ENCODE results near the gene PCTP. TPM values are rescaled to one million over a fixed set of nuclear protein-coding genes. Genes with fewer than 3 reads are reported as not detected.

The PCTP gene
- polyA plus RNA-seq, 1 of the 3 experiments (the other 2 are of a cell fraction), result 20.8 TPM

DNA sequence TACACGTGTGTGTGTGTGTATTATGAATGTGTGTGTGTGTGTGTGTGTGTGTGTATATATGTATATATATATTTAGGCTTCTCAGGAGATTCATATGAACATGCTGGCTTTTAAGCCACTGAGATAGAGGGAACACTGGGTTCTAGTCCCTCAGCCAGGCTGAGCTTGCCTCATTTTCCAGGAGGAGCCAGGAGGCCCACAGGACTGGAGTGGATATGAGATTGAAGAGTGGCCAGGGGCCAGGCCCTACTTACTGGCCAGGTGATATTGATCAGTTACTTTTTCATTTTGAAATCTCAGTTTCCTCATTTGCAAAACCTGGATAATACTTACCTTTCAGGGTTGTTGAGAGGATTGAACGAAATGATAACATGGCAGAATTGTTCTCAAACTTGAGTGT is 5.8 kb downstream of the PCTP start (continued):
- TF ChIP-seq JUND (IDR thresholded peaks at IDR 0.05) (no peak), ELF1 (IDR thresholded peaks at IDR 0.05) (no peak), EP300 (IDR thresholded peaks at IDR 0.05; ENCODE audit: borderline replicate concordance in 1 of 2, low read depth in 1 of 2, low read length in 1 of 2) (no peak), POLR2AphosphoS5 (IDR thresholded peaks at IDR 0.05; ENCODE audit: low read depth, low read length) (no peak)
- TF ChIP-seq, protein P1, sequence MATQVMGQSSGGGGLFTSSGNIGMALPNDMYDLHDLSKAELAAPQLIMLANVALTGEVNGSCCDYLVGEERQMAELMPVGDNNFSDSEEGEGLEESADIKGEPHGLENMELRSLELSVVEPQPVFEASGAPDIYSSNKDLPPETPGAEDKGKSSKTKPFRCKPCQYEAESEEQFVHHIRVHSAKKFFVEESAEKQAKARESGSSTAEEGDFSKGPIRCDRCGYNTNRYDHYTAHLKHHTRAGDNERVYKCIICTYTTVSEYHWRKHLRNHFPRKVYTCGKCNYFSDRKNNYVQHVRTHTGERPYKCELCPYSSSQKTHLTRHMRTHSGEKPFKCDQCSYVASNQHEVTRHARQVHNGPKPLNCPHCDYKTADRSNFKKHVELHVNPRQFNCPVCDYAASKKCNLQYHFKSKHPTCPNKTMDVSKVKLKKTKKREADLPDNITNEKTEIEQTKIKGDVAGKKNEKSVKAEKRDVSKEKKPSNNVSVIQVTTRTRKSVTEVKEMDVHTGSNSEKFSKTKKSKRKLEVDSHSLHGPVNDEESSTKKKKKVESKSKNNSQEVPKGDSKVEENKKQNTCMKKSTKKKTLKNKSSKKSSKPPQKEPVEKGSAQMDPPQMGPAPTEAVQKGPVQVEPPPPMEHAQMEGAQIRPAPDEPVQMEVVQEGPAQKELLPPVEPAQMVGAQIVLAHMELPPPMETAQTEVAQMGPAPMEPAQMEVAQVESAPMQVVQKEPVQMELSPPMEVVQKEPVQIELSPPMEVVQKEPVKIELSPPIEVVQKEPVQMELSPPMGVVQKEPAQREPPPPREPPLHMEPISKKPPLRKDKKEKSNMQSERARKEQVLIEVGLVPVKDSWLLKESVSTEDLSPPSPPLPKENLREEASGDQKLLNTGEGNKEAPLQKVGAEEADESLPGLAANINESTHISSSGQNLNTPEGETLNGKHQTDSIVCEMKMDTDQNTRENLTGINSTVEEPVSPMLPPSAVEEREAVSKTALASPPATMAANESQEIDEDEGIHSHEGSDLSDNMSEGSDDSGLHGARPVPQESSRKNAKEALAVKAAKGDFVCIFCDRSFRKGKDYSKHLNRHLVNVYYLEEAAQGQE (IDR thresholded peaks at IDR 0.05; ENCODE audit: low read depth, low read length), result no peak
- TF ChIP-seq, protein P2, sequence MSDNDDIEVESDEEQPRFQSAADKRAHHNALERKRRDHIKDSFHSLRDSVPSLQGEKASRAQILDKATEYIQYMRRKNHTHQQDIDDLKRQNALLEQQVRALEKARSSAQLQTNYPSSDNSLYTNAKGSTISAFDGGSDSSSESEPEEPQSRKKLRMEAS (IDR thresholded peaks at IDR 0.05; ENCODE audit: low read depth), result no peak
- TF ChIP-seq, protein P3, sequence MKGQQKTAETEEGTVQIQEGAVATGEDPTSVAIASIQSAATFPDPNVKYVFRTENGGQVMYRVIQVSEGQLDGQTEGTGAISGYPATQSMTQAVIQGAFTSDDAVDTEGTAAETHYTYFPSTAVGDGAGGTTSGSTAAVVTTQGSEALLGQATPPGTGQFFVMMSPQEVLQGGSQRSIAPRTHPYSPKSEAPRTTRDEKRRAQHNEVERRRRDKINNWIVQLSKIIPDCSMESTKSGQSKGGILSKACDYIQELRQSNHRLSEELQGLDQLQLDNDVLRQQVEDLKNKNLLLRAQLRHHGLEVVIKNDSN (IDR thresholded peaks at IDR 0.05; ENCODE audit: borderline replicate concordance, low read depth), result no peak

DNA sequence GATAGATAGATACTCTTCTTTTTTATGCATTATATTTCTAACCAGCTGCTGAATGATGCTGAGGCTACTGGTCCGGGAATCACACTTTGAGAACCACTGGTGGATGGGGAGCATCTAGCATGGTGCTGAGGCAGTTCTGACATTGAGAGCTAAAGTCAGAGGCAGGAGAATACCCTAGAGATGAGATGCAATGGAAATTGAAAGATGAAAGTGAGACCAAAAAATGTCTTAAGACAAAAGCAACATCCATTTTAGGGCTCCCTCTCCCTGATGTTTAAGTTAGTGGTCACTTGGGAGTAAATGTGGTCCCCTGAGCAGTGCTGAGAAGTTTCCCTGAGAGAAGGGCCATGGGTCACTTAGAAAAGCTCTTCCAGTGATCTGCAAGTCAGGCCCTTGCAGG is 6.8 kb downstream of the PCTP start:
- H2AFZ ChIP-seq (ENCODE audit: low read depth), result no peak overlapping the region
- H3K9me2 ChIP-seq, result no peaks in the 10 kb centered on the region
- CTCF ChIA-PET, result interaction anchor here (1.4 to 18.2 kb wide), 5 partner anchors 13 to 231 kb away, joined by 3 to 139 read pairs (median 44); no protein-coding TSS in a partner anchor
- no peaks in the 10 kb centered on the region for H3K9me3 ChIP-seq
- no peak overlapping the region for H3K4me2 ChIP-seq
- TF ChIP-seq JUND (IDR thresholded peaks at IDR 0.05), result no peak
- no peaks in the 10 kb centered on the region for H3F3A ChIP-seq (replicated peaks; ENCODE audit: insufficient read depth)
- H3K4me3 ChIP-seq (ENCODE audit: low read depth in 2 of 2, low read length in 1 of 2), result no peak overlapping the region; a peak in 1 of 4 replicates
- H3K27ac ChIP-seq (ENCODE audit: low read depth in 2 of 2, low read length in 1 of 2), result no peak overlapping the region
- H3K9ac ChIP-seq, result no peak overlapping the region
- POLR2A ChIA-PET, result no interaction called here
- H4K20me1 ChIP-seq (ENCODE audit: insufficient read depth), result peaks cover 6% of the 10 kb centered on the region; the same call in 1 of the 2 replicates
- peaks cover 65% of the 10 kb centered on the region for H3K79me2 ChIP-seq (ENCODE audit: insufficient read depth)
- no peaks in the 10 kb centered on the region for H3K27me3 ChIP-seq (ENCODE audit: insufficient read depth)
- peaks cover 3 to 19% of the 10 kb centered on the region in 2 experiments for H3K36me3 ChIP-seq (replicated peaks in 1 of 2; ENCODE audit: control insufficient read depth in 1 of 2, insufficient read depth in 2 of 2, low read length in 1 of 2)
- WGBS (ENCODE audit: low lambda C conversion rate), result 91% methylated on average over 1 of the region's 1 CpG
- no peak for DNase-seq
- peaks cover 0 to 6% of the 10 kb centered on the region in 2 experiments; a peak in 2 of 4 replicates for H3K4me1 ChIP-seq (ENCODE audit: control insufficient read depth in 1 of 2, insufficient read depth in 2 of 2, low read depth in 1 of 2, low read length in 1 of 2)

DNA sequence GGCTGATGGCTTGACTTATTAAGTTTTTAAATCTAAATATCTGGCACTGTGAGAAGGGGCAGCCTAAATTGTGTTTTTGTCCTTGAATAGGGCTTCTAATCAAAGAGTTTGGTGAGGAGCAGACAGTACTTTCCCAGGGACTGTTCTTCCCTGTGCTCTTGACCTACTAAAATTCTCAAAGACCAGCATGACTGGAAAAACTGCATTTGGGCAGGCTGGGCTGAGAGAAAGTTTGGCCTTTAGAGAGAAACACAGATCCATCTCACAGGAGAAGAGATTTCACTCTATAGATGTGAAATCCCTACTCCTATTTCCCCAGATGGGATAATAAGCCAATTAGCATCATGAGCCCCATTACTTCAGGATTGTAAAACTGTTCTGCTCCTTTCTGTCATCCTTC is 7.3 kb downstream of the PCTP start:
- no peaks in the 10 kb centered on the region for H3F3A ChIP-seq (replicated peaks; ENCODE audit: insufficient read depth)
- ChIA-PET POLR2A (no interaction called here), CTCF (interaction anchor here (1.4 to 18.2 kb wide), 7 partner anchors 13 to 231 kb away, joined by 3 to 139 read pairs (median 7); partner anchors contain the start of gene TMEM100)
- no peak overlapping the region for H2AFZ ChIP-seq (ENCODE audit: low read depth)
- peaks cover 60% of the 10 kb centered on the region for H3K79me2 ChIP-seq (ENCODE audit: insufficient read depth)
- H3K36me3 ChIP-seq (replicated peaks in 1 of 2; ENCODE audit: control insufficient read depth in 1 of 2, insufficient read depth in 2 of 2, low read length in 1 of 2), result peaks cover 3 to 19% of the 10 kb centered on the region in 2 experiments
- no peak overlapping the region for H3K27ac ChIP-seq (ENCODE audit: low read depth in 2 of 2, low read length in 1 of 2)
- H3K4me3 ChIP-seq (ENCODE audit: low read depth in 2 of 2, low read length in 1 of 2), result no peak overlapping the region
- no peak for DNase-seq
- H3K9ac ChIP-seq, result no peak overlapping the region
- H3K27me3 ChIP-seq (ENCODE audit: insufficient read depth), result no peaks in the 10 kb centered on the region
- H3K4me1 ChIP-seq (ENCODE audit: control insufficient read depth in 1 of 2, insufficient read depth in 2 of 2, low read depth in 1 of 2, low read length in 1 of 2), result peaks cover 0 to 6% of the 10 kb centered on the region in 2 experiments; a peak in 2 of 4 replicates
- no peaks in the 10 kb centered on the region for H3K9me3 ChIP-seq
- H3K9me2 ChIP-seq, result no peaks in the 10 kb centered on the region
- no peak overlapping the region for H3K4me2 ChIP-seq
- peaks cover 6% of the 10 kb centered on the region; the same call in 1 of the 2 replicates for H4K20me1 ChIP-seq (ENCODE audit: insufficient read depth)
- TF ChIP-seq RFX5 (IDR thresholded peaks at IDR 0.05; ENCODE audit: low read length) (no peak), RCOR1 (IDR thresholded peaks at IDR 0.05; ENCODE audit: low read length) (no peak), NFIC (IDR thresholded peaks at IDR 0.05; ENCODE audit: borderline replicate concordance) (no peak), POLR2AphosphoS5 (IDR thresholded peaks at IDR 0.05; ENCODE audit: low read depth, low read length) (no peak), RAD21 (IDR thresholded peaks at IDR 0.05; ENCODE audit: low read length) (no peak), RXRA (IDR thresholded peaks at IDR 0.05; ENCODE audit: borderline replicate concordance, low read depth) (no peak), TCF12 (IDR thresholded peaks at IDR 0.05) (no peak), TEAD4 (IDR thresholded peaks at IDR 0.05; ENCODE audit: borderline replicate concordance, insufficient read depth) (no peak), SIN3A (IDR thresholded peaks at IDR 0.05; ENCODE audit: borderline replicate concordance, low read depth, low read length) (no peak)
- TF ChIP-seq, protein P3 (IDR thresholded peaks at IDR 0.05; ENCODE audit: borderline replicate concordance, low read depth), result no peak
- TF ChIP-seq, protein P2 (IDR thresholded peaks at IDR 0.05; ENCODE audit: low read depth), result no peak
- TF ChIP-seq, protein P4, sequence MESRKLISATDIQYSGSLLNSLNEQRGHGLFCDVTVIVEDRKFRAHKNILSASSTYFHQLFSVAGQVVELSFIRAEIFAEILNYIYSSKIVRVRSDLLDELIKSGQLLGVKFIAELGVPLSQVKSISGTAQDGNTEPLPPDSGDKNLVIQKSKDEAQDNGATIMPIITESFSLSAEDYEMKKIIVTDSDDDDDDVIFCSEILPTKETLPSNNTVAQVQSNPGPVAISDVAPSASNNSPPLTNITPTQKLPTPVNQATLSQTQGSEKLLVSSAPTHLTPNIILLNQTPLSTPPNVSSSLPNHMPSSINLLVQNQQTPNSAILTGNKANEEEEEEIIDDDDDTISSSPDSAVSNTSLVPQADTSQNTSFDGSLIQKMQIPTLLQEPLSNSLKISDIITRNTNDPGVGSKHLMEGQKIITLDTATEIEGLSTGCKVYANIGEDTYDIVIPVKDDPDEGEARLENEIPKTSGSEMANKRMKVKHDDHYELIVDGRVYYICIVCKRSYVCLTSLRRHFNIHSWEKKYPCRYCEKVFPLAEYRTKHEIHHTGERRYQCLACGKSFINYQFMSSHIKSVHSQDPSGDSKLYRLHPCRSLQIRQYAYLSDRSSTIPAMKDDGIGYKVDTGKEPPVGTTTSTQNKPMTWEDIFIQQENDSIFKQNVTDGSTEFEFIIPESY (IDR thresholded peaks at IDR 0.05; ENCODE audit: borderline replicate concordance, low read depth), result no peak
- TF ChIP-seq, protein P5, sequence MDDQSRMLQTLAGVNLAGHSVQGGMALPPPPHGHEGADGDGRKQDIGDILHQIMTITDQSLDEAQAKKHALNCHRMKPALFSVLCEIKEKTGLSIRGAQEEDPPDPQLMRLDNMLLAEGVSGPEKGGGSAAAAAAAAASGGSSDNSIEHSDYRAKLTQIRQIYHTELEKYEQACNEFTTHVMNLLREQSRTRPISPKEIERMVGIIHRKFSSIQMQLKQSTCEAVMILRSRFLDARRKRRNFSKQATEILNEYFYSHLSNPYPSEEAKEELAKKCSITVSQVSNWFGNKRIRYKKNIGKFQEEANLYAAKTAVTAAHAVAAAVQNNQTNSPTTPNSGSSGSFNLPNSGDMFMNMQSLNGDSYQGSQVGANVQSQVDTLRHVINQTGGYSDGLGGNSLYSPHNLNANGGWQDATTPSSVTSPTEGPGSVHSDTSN (IDR thresholded peaks at IDR 0.05), result no peak
